GM21381 (cell line): ENCODE results near the gene PTPRZ1.

Source experiments
- ATAC-seq: cut with Tn5 transposase; IDR thresholded peaks from one replicate; pipeline ENCODE4 v1.9.1; 2021; ENCODE audit warnings: mild to moderate bottlenecking, moderate library complexity; ENCODE audit not compliant: unreplicated experiment

Gene PTPRZ1

GRCh38 chr7:121890833-121891232, 17.9 kb downstream of the PTPRZ1 start:
- ATAC-seq = no peak

DNA sequence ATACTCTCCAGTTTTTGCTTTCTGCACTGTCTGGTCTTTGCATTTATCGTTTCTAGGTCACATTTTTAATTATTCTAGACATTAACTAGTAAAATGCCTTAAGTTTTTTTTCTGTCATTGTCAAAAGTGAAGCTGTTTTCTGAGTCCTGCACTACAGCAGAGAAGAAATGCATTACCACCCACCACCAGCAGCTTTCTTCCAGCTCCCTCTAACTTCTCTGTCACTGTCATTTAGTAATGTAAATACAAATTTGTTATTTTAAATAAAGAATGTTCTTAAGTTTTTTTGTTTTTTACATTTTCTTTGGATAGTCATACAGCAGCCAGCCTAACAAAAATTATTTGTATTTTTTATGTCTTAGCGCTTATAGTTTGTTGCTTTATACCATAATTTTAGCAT, 18.8 kb downstream of the PTPRZ1 start:
- no peak for ATAC-seq

DNA sequence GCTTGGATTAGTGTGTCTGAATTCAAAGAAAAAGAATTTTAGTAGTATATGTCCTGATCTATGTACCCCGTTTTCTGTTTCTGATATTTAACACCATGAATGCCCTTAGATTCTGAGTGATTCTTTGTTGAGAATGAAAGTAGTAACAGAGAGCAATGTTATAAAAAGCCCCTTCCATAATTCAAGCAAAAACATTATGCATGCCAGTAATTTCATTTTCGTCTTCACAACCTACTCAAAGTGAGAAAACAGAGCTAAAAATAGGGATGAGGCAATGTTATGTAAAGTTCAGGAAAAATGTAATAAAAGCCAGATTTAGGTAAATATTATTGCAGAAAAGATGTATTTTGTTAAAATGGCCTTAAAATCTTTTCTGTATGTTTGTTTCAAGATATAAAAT, 28.1 kb downstream of the PTPRZ1 start:
- peak; percentile 64 for ATAC-seq

GRCh38 chr7:121904120-121904519, 31.2 kb downstream of the PTPRZ1 start:
- ATAC-seq = no peak

DNA sequence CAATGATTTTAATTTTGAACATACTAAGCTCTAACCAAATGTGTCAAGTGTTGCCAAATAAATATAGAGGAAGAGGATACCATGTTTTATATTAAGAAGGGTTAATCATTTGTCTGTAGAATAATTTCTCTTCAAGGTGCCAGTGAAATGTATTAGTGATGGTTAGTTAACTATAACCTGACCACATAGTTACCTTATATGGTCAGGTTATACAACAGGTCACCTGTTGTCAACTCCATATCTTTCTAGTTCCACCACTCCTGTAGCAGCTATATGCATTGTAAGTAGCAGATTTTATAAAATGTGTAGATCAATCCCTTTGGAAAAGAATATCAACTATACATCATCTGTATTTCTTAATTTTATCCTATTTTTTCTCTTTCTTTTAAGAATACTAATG, 35.1 kb downstream of the PTPRZ1 start:
- no peak for ATAC-seq

- ATAC-seq = no peak
Observed at GRCh38 chr7:121909716-121910345, 36.9 kb downstream of the PTPRZ1 start.

- ATAC-seq = no peak
Observed at GRCh38 chr7:121913947-121914675, 41.1 kb downstream of the PTPRZ1 start.

GRCh38 chr7:121914676-121915279, 41.8 kb downstream of the PTPRZ1 start:
- no peak for ATAC-seq

- ATAC-seq = no peak
Observed at GRCh38 chr7:121916211-121916610, 43.2 kb downstream of the PTPRZ1 start.

- no peak for ATAC-seq
Observed at GRCh38 chr7:121919986-121920385, 47.0 kb downstream of the PTPRZ1 start.

- ATAC-seq = no peak
Observed at GRCh38 chr7:121924269-121925186, 51.6 kb downstream of the PTPRZ1 start.

DNA sequence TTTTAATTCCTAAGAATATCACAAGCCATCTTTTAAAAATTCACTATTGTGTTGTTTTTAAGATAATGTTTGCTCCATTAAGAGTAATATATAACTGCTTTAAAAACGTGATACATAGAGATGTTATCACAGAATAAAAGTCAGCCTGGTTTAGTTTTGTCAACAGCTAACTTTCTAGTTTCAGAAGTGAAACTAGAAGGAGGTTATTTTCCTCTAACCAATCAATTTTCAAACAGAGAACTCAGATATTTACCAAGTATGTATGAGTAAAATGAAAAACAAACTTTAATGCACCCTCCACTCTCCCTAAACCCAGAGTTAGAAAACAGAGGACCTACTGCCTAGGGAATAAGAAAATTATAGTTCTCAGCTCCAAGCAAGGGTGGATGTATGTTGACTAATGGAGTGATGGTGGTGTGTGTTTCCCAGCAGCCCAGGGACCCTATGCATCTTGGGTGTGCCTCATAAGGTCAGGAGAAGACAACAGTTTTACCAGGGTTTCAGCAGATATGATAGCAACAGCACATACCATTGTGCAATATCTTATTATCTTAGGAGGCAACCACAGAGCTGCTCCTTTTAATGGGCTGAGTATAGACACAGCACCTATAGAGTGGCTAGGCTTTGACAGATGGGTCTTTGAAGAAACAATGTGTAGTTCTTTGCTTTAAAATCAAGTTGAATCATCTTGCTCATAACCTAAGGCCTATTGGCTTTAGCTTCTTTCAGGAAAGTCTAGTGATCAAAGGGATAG, 58.4 kb downstream of the PTPRZ1 start:
- ATAC-seq = no peak

GRCh38 chr7:121932768-121933167, 59.8 kb downstream of the PTPRZ1 start:
- no peak for ATAC-seq

- no peak for ATAC-seq
Observed at GRCh38 chr7:121936951-121937623, 64.1 kb downstream of the PTPRZ1 start.

- no peak for ATAC-seq
Observed at GRCh38 chr7:121938429-121938996, 65.6 kb downstream of the PTPRZ1 start.

DNA sequence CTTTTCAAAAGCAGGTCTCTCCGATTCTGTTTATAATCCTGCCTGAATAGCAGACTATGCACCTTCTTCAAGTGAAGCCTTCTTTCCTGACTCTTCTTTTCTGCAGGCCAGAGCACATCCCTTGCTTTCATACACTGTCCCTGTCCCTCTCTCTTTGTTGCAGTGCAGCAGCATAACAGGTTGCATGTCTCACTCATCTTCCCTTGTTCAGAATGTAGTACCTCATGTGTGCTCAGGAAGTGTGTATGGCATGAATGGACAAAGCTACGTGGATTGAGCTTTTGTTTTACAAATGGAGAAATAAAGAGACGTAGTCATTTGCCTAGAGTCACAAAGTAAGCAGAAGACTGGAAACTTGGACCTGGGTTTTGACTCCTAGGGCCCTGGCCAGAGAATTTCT, 68.0 kb downstream of the PTPRZ1 start:
- ATAC-seq = no peak

GRCh38 chr7:121941830-121942229, 68.9 kb downstream of the PTPRZ1 start:
- ATAC-seq = no peak

DNA sequence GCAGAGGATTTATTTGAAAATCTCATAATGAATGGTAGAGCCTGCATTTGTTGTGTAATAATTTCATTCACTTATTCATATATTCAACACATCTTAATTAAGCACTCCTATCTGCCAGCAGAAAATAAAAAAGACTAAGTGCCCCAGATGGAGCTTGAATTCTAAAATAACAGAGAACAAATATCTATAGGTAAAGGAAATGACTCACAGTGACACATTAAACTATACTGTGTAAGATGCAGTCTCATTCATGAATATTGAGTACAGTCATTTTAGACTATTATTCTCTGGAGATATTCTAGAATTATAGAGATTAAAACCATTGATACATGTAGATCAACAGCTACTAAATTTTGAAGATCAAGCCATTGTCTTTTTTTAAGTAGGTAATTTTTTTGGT, 72.1 kb downstream of the PTPRZ1 start:
- no peak for ATAC-seq

DNA sequence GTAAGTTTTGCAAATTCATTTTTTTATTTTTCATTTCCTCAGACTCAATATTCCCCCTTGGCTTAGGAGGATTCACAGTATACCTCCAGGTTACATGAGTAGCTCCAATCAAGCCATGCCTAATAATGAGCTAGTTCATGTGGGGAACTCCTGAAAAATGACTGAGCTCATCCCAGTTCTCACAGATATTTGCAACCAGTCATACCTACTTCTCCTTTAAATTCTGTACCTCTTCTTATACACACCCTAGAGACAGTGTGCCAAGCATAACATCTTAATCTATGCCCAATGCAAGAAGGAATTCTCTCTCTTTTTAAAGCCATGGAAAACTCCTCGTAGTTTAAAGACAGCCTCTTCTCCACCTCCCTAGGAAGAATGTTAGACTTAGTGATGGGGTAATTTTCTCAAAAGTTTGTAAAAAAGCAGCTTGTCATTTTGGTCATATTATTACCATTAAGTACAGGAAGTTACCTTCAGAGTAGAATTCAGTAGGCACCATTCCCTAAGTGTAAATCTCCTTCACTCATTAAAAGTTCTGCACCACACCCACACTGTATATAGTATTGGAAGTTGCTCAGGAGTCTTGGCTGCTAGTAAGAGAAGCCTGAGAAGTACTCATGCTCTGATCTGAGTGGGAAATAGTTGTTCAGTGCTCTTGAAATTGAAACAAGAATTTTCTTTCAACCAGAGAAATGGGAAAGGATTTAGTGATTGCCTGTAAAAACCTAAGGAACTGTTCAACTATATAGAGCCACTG, 72.7 kb downstream of the PTPRZ1 start:
- no peak for ATAC-seq
